K562 (cell line): ENCODE data around the gene C9. TPM values are rescaled to one million over a fixed set of nuclear protein-coding genes. Genes with fewer than 3 reads are reported as not detected.

ENCODE experiments used
- ATAC-seq: fragments of 200-7000 bp; cut with Tn5 transposase; 3 replicates; pipeline ENCODE4 v1.9.1; 2020; ENCODE audit warnings: moderate library complexity
- BruUV-seq: library from RNA; stranded (reverse); fragments of 400-500 nt; replicated peaks from 2 replicates; lab custom pipeline; 2021; lab: Mats Ljungman, UMichigan
- CTCF ChIA-PET: fragments of 300-600 bp; formaldehyde crosslinking; extraction: SDS; loops from one replicate; lab custom pipeline; 2021; ENCODE audit warnings: low intra/inter-chr PET ratio; lab: Yijun Ruan, JAX
- POLR2A ChIA-PET: fragments of 300-600, 350-650 bp; sonication (Branson Sonifier 250); formaldehyde crosslinking; extraction: SDS; loops from one replicate; lab custom pipeline; 2021; ENCODE audit warnings: antibody characterized with exemption, inconsistent platforms; lab: Yijun Ruan, JAX
- DNase-seq, 4 experiments: peaks; one replicate each; pipeline versions ENCODE4 v3.0.0 to v3.0.0-alpha.2; 2011 to 2018; ENCODE audit warnings: low spot score in 3 of 4, mixed read lengths in 3 of 4; ENCODE audit errors: extremely low read depth in 1 of 4
- FAIRE-seq: peaks from 2 replicates; lab custom pipeline; 2011; peaks lifted over from hg19 to GRCh38; lab: Jason Lieb, UNC
- H2AFZ ChIP-seq: 2 replicates; pipeline ENCODE4 v1.6.0; 2011; ENCODE audit warnings: low read depth, low read length, control low read depth, inconsistent platforms
- H3K27ac ChIP-seq: fragments of 200-600 bp; 3 replicates; pipeline ENCODE4 v1.8.0; 2011; ENCODE audit warnings: low read depth, mild to moderate bottlenecking, control low read depth, inconsistent platforms, low read length, moderate library complexity, mixed read lengths; ENCODE audit errors: extremely low read depth
- H3K27me3 ChIP-seq, 2 experiments: fragments of 300-600 bp in 1 of 2; 2 replicates in 1 of 2; 3 replicates in 1 of 2; pipeline versions ENCODE4 v1.6.0 to v1.8.0; 2011; ENCODE audit warnings: inconsistent platforms in 2 of 2, low read length in 2 of 2, mild to moderate bottlenecking in 1 of 2, mixed read lengths in 1 of 2, moderate library complexity in 1 of 2; ENCODE audit not compliant: control insufficient read depth in 2 of 2, insufficient read depth in 2 of 2
- H3K36me3 ChIP-seq: fragments of 300-600 bp; 3 replicates; pipeline ENCODE4 v1.8.0; 2011; ENCODE audit warnings: mild to moderate bottlenecking, low read length, inconsistent platforms; ENCODE audit not compliant: control insufficient read depth, insufficient read depth
- H3K4me1 ChIP-seq, 2 experiments: fragments of 200-600 bp in 1 of 2; replicated peaks in 1 of 2; 2 replicates in 1 of 2; 3 replicates in 1 of 2; pipeline versions ENCODE4 v1.5.1 to v1.8.0; 2011; ENCODE audit warnings: inconsistent platforms in 2 of 2, low read length in 2 of 2, mild to moderate bottlenecking in 1 of 2, mixed read lengths in 1 of 2, moderate library complexity in 1 of 2; ENCODE audit not compliant: control insufficient read depth in 2 of 2, insufficient read depth in 2 of 2
- H3K4me2 ChIP-seq: 2 replicates; pipeline ENCODE4 v1.6.1; 2011; ENCODE audit warnings: low read length, control low read depth, inconsistent platforms, mixed read lengths; ENCODE audit not compliant: insufficient read depth
- H3K4me3 ChIP-seq: fragments of 200-600 bp; sonication (generic), shearing (Covaris generic); 2 replicates; pipeline ENCODE4 v1.5.1; 2016; ENCODE audit warnings: control low read depth, inconsistent platforms
- H3K79me2 ChIP-seq: fragments of 200-600 bp; 3 replicates; pipeline ENCODE4 v1.8.0; 2011; ENCODE audit warnings: low read length, inconsistent platforms; ENCODE audit not compliant: control insufficient read depth, insufficient read depth
- H3K9ac ChIP-seq, 2 experiments: 2 replicates each; pipeline versions ENCODE4 v1.6.0 to v1.6.1; 2011; ENCODE audit warnings: low read depth in 2 of 2, low read length in 2 of 2, control low read depth in 1 of 2, inconsistent platforms in 1 of 2, mild to moderate bottlenecking in 1 of 2, mixed read lengths in 1 of 2; ENCODE audit not compliant: insufficient read depth in 1 of 2
- H3K9me1 ChIP-seq: one replicate; pipeline ENCODE4 v1.6.0; 2011; ENCODE audit warnings: inconsistent platforms, mild to moderate bottlenecking, low read length, moderate library complexity; ENCODE audit not compliant: control insufficient read depth, insufficient read depth
- H3K9me3 ChIP-seq: replicated peaks from 2 replicates; pipeline ENCODE4 v1.5.1; 2011; ENCODE audit warnings: low read depth, low read length, inconsistent platforms; ENCODE audit not compliant: control insufficient read depth, insufficient read depth
- H4K20me1 ChIP-seq: replicated peaks from 2 replicates; pipeline ENCODE4 v1.6.1; 2011; ENCODE audit warnings: low read length, inconsistent platforms, mixed read lengths; ENCODE audit not compliant: control insufficient read depth, insufficient read depth
- CC2D1A ChIP-seq: fragments of 450-650 bp; IDR thresholded peaks from 2 replicates; pipeline ENCODE4 v1.6.1; 2017; ENCODE audit warnings: mild to moderate bottlenecking
- CTCF ChIP-seq, 3 experiments: IDR thresholded peaks in 2 of 3; conservative IDR thresholded peaks in 1 of 3; 2 replicates each; pipeline ENCODE4 v1.5.1; 2011 to 2012; ENCODE audit warnings: low read length in 3 of 3, mild to moderate bottlenecking in 3 of 3, control low read depth in 2 of 3, improper control_type of control experiment in 1 of 3, inconsistent platforms in 1 of 3, low read depth in 1 of 3, mixed read lengths in 1 of 3, moderate library complexity in 1 of 3; ENCODE audit not compliant: insufficient read depth in 2 of 3
- E2F1 ChIP-seq: sonication (generic); formaldehyde crosslinking; IDR thresholded peaks from 2 replicates; pipeline ENCODE4 v1.8.1; 2023; ENCODE audit warnings: mild to moderate bottlenecking, missing genetic modification reagents, moderate library complexity
- E2F8 ChIP-seq: fragments of 450-650 bp; IDR thresholded peaks from 2 replicates; pipeline ENCODE4 v1.7.1; 2018; ENCODE audit warnings: mild to moderate bottlenecking, low read depth; ENCODE audit not compliant: partially characterized antibody
- FOXO4 ChIP-seq: fragments of 450-650 bp; formaldehyde crosslinking; IDR thresholded peaks from 2 replicates; pipeline ENCODE4 v1.4.0; 2020; ENCODE audit warnings: mild to moderate bottlenecking, moderate library complexity
- FOXP4 ChIP-seq: sonication (generic); formaldehyde crosslinking; IDR thresholded peaks from 2 replicates; pipeline ENCODE4 v1.8.0; 2022; ENCODE audit warnings: mild to moderate bottlenecking, missing genetic modification reagents, borderline replicate concordance
- HDAC3 ChIP-seq: fragments of 450-650 bp; IDR thresholded peaks from 2 replicates; pipeline ENCODE4 v1.6.1; 2018; ENCODE audit warnings: borderline replicate concordance, mild to moderate bottlenecking, moderate library complexity; ENCODE audit not compliant: partially characterized antibody
- NFATC3 ChIP-seq: fragments of 450-650 bp; IDR thresholded peaks from 2 replicates; pipeline ENCODE4 v1.6.1; 2017; ENCODE audit warnings: mild to moderate bottlenecking
- POLR2AphosphoS2 ChIP-seq: IDR thresholded peaks from 2 replicates; pipeline ENCODE4 v1.6.1; 2012; ENCODE audit warnings: low read length, improper control_type of control experiment
- RBM34 ChIP-seq: fragments of 200-400 bp; formaldehyde crosslinking; IDR thresholded peaks from 2 replicates; pipeline ENCODE4 v1.6.1; 2018; ENCODE audit warnings: low read length, borderline replicate concordance; ENCODE audit not compliant: insufficient read depth
- ZBED1 ChIP-seq: IDR thresholded peaks from 2 replicates; pipeline ENCODE4 v1.6.1; 2014
- ZNF217 ChIP-seq: sonication (generic); formaldehyde crosslinking; IDR thresholded peaks from 2 replicates; pipeline ENCODE4 v1.8.0; 2022; ENCODE audit warnings: mild to moderate bottlenecking, missing genetic modification reagents
- in situ Hi-C: fragments of 300-500 bp; cut with MboI; formaldehyde crosslinking; loops from 4 replicates; pipeline ENCODE4 v1.15.0; 2018; ENCODE audit warnings: inconsistent platforms, mixed read lengths
- intact Hi-C: fragments of 100-400 bp; cut with micrococcal nuclease; formaldehyde crosslinking; loops from 2 replicates; pipeline ENCODE4 v1.14.2; 2022
- polyA plus RNA-seq, 8 experiments: library from polyadenylated mRNA; depleted of rRNA in 4 of 8; stranded (reverse) in 5 of 8; unstranded in 3 of 8; fragments of >200 nt; fragmentation: Nextera tagmentation in 2 of 8; fragmentation: Illumina TruSeq in 1 of 8; extraction: Ambion mirVana in 2 of 8; extraction: Trizol in 1 of 8; gene quantifications; 2 replicates each; pipeline versions ENCODE4 v1.2.1 to v1.2.3, GENCODE V29; 2011 to 2014; ENCODE audit warnings: inconsistent platforms in 1 of 8, missing spikeins in 1 of 8
- total RNA-seq, 7 experiments: library from RNA; depleted of rRNA in 6 of 7; stranded (reverse); fragments of >200 nt in 6 of 7; fragmentation: Illumina TruSeq in 2 of 7; extraction: Trizol in 2 of 7; gene quantifications; 2 replicates each; pipeline versions ENCODE4 v1.2.1 to v1.2.3, GENCODE V29; 2011 to 2021; ENCODE audit warnings: low replicate concordance in 1 of 7

The C9 gene
- total and polyA plus RNA-seq, 9 of the 15 experiments (the other 6 are each of a cell fraction or from before 2014, with no cell fraction given) = 0.08 to 0.38 TPM; not detected in 7

GRCh38 chr5:39302472-39302871 lies 61.8 kb downstream of the C9 start (continued):
- TF ChIP-seq FOXO4 = no peak
- TF ChIP-seq NFATC3 = no peak
- TF ChIP-seq FOXP4 (CRISPR knock-in tag) = no peak
- no peak for TF ChIP-seq HDAC3

- Histone ChIP-seq H3K9me3 (no peaks in the 10 kb centered on the region), H3K9me1 (no peaks in the 10 kb centered on the region), H3K9ac (no peak overlapping the region), H3K27me3 (no peaks in the 10 kb centered on the region), H3K79me2 (no peaks in the 10 kb centered on the region), H3K4me3 (no peak overlapping the region), H3K4me2 (no peak overlapping the region), H3K36me3 (no peaks in the 10 kb centered on the region), H3K4me1 (no peaks in the 10 kb centered on the region), H4K20me1 (no peaks in the 10 kb centered on the region), H2AFZ (no peak overlapping the region), H3K27ac (no peak overlapping the region)
- ChIA-PET CTCF (no interaction called here), POLR2A (no interaction called here)
- DNase-seq (no peak), FAIRE-seq (no peak), ATAC-seq (no peak)
- in situ Hi-C loops (no loop called here), intact Hi-C loops (no loop called here)
- no TSS peak for BruUV-seq
- no peak for TF ChIP-seq ZBED1
- TF ChIP-seq CC2D1A = no peak
- TF ChIP-seq ZNF217 (CRISPR knock-in tag) = no peak
- TF ChIP-seq E2F1 (CRISPR knock-in tag) = no peak
- no peak for TF ChIP-seq E2F8
- no peak for TF ChIP-seq RBM34
- no peak for TF ChIP-seq CTCF (IDR thresholded peaks at IDR 0.05 in 2 of 3, conservative IDR thresholded peaks at IDR 0.05 in 1 of 3; ENCODE audit: insufficient read depth in 2 of 3, low read depth in 1 of 3, low read length in 3 of 3)
- no peak for TF ChIP-seq POLR2AphosphoS2
These were observed 62.9 kb downstream of the C9 start for GRCh38 chr5:39301406-39301805.
